LNCaP clone FGC (cell line): ENCODE data around the gene TTLL6.

ENCODE experiments used
- DNase-seq: peaks from one replicate; pipeline ENCODE4 v3.0.0-alpha.2; 2011; ENCODE audit warnings: low read depth
- H3K4me3 ChIP-seq: 2 replicates; pipeline ENCODE4 v1.5.1; 2011; ENCODE audit warnings: mild to moderate bottlenecking, low read depth, low read length, control low read depth
- TF ChIP-seq, protein P1 (sequence below): IDR thresholded peaks from 2 replicates; pipeline ENCODE4 v1.5.1; 2012; ENCODE audit warnings: mild to moderate bottlenecking; ENCODE audit not compliant: control insufficient read depth, insufficient read depth; ENCODE audit errors: extremely low read depth

TTLL6 gene

DNA sequence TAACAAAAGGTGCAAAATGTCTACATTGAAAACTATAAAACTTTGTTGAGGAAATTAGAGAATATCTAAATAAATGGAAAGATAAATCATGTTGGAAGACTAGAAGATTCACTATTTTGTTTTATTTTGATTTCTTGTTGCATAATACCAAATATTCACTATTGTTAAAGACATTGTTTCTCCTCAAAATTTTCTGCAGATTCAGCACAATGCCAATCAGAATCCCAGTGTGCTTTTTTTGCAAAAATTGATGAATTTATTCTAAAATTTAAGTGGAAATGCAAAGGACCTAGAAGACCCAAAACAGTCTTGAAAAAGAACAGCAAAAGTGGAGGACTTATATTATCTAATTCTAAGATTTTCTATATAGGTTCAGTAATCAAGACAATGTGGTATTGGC, 40.4 kb downstream of the TTLL6 start:
- DNase-seq, result no peak
- no peak overlapping the region for H3K4me3 ChIP-seq
- TF ChIP-seq, protein P1, sequence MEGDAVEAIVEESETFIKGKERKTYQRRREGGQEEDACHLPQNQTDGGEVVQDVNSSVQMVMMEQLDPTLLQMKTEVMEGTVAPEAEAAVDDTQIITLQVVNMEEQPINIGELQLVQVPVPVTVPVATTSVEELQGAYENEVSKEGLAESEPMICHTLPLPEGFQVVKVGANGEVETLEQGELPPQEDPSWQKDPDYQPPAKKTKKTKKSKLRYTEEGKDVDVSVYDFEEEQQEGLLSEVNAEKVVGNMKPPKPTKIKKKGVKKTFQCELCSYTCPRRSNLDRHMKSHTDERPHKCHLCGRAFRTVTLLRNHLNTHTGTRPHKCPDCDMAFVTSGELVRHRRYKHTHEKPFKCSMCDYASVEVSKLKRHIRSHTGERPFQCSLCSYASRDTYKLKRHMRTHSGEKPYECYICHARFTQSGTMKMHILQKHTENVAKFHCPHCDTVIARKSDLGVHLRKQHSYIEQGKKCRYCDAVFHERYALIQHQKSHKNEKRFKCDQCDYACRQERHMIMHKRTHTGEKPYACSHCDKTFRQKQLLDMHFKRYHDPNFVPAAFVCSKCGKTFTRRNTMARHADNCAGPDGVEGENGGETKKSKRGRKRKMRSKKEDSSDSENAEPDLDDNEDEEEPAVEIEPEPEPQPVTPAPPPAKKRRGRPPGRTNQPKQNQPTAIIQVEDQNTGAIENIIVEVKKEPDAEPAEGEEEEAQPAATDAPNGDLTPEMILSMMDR, result no peak

DNA sequence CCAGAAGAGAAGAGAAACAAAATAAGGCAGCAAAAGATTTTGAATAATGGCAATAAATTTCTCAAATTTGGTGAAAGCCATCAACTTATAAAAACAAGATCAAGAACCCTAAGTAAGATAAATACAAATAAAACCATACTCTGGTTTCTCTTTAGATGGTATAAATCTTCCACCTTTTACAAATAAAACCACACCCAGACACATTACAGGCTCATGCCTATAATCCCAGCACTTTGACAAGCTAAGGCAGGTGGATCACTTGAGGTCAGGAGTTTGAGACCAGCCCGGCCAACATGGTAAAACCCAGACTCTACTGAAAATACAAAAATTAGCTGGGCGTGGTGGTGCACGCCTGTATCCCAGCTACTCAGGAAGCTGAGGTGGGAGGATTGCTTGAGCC, 43.8 kb downstream of the TTLL6 start:
- no peak overlapping the region for H3K4me3 ChIP-seq
- TF ChIP-seq, protein P1, result no peak
- no peak for DNase-seq

DNA sequence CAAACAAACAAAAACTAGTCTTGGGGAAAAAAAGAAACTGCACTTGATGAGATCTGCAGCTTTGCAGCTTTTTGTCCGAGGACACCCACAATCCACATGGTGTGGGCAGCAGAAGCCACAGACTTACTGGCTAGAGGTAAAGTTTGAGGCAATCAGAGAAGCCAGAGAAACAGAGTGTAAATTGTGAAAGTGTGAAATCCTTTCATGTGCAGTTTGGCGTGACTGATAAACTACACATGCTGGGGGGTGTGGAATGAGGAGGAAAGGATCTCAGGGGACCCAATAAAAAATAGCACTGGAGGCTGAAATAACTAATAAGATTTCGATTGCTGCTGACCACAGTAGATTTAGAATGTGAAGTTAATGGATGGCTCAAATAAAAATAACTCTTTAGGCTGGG, 46.1 kb downstream of the TTLL6 start:
- no peak for DNase-seq
- TF ChIP-seq, protein P1, result no peak

DNA sequence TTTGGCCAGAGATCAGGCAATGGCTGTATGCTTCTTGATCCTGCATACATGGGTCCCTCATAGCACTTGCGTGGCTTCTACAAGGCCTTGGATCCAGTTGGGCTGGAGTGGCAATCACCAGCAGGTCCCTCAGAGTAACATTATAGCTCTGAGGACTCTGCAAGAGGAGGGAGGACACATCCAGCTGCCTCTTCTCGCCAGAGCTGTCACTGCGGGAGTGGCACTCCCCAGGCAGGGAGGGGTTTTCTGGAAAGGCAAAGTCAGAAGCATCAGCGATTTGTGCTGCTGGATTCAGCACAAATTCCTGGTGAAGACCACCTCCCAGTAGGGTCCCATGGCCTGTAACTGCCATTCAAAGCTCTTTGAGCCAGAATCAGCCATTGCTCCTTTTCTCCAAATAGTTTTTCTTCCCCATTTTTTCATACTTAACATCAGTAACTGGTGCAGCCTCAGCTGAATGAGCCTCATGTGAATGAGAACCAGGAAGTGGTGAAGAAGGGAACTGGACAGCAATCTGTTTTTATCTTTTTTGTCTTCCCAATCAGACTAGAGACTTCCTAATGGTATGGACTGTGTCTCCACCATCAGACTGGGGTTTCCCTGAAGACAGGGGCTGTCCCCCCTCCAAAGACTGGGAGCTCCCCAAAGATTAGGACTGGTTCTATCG, 47.9 kb downstream of the TTLL6 start:
- no peak for DNase-seq
- TF ChIP-seq, protein P1, result no peak

More for the DNA sequence above, 46.1 kb downstream of the TTLL6 start:
- no peak overlapping the region for H3K4me3 ChIP-seq

DNA sequence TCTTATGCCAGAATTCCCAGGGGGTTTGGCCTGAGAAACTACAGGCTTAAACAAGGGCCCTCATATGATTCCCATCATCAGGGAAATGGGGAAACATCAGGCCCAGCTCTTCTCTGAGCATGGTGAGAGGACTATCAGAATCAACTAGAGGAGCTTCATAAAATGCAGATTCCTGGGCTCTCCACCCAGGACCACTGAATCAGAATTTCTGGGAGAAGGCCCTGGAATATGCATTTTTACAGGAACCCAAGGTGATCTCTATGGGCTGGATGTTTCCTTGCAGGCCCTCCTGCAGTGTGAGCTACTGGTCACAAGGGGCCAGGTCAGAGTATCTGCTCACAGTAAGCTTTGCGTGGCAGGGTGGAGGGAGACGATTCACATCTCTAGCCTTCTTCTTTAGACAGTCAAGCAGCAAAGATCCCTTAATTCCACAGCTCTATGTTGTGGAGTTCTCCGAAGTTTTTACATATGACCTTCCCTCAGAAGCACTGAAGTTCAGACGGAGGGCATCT, 49.7 kb downstream of the TTLL6 start:
- no peak for DNase-seq
- TF ChIP-seq, protein P1, result no peak
- no peak overlapping the region for H3K4me3 ChIP-seq

More for the DNA sequence above, 47.9 kb downstream of the TTLL6 start:
- no peak overlapping the region for H3K4me3 ChIP-seq

DNA sequence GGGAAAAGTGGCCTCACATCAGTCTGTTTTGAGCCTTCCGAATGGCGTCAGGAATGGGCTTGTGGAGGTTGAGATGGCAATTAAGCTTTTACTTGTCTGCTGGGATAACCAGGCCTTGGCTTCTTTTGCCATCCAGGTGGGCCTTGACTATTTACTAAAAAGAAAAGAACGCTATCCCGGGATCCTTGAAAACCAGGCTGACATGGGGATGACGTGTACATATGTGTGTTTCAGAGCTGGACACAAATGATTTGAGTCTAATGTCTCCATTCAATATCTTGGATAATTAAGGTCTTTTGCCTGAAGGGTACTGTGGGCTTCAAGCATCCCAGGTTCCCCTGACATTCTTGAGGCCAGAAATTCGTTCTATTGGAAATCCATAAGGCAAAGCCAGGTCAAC, 55.9 kb downstream of the TTLL6 start:
- no peak overlapping the region for H3K4me3 ChIP-seq
- TF ChIP-seq, protein P1, result no peak
- DNase-seq, result no peak

DNA sequence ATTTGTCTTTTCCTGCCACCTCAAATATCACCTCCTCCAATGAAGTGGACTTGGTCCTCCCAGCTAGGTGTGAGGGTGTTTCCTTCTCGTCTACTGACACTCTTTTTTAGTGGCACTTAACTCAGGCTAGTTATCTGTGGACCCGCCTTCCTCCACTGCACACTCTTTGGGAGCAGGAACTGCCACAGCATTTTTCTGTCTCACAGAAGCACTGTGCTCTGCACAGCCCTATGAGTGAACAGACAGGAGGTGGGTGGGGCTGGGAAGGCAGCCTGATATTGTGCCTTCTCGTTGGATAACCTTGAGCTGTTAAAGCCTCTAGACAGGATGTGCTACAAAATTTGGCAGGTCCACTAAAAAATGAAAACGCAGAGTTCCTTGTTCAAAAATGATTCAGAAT, 56.6 kb downstream of the TTLL6 start:
- TF ChIP-seq, protein P1, result no peak
- no peak overlapping the region for H3K4me3 ChIP-seq
- DNase-seq, result peak; percentile 83
